Measurements from ENCODE around the gene RHOG. TPM values are rescaled to one million over a fixed set of nuclear protein-coding genes. Genes with fewer than 3 reads are reported as not detected.

Gene RHOG
- total RNA-seq: 24.7 and 34.7 TPM in 2 replicates

GRCh38 chr11:3840870-3841425, at the start of gene RHOG:
TSS of gene RHOG (minus strand) at chr11:3840959. CDS start at chr11:3828138, 12,821 bp downstream.

DNA sequence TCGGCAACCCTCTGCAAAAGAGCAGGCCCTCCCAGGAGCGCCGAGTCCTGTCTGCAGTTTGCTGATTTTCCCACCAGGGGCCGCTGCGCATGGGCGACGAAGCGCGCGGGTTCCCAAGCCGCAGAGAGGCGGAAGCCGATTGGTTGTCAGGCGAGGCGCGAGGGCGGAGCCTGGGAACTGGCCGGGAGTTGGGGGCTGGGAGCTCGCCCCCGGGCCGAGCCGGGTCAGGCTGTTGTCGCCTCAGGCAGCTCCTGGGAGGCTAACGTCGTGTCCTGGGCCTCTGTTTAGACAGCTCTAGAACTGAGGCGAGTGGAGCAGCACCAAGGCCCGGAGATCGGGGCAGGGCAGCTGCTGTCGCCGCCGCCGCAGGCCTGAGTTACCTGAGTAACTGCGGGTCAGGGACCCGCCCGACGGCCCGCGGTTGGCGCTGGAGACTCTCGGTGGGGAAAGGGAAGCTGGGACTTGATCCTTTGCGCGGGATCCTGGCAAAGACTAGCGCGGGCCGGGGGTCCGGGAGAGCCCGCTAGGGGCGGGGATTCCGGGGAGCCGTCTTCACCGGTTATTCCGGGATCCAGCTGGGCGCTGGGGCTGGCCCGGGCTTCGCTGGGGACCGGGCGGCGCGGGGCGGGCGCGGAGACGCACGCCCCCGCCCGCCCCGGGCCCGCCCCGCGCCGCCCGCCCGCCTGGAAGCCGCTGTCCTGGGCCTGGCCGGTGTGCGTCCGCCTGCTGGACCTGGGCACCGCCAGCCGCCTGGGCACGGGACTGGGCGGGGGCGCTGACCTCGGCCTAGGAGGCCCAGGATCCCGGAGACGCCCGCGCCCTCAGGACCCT, 14.4 kb upstream of the RHOG start, which contains the start of gene STIM1:
STIM1 (plus strand) TSS at position 688 of the 831 bp plus-strand sequence. CDS start 607 bp downstream, outside the sequence.

DNA sequence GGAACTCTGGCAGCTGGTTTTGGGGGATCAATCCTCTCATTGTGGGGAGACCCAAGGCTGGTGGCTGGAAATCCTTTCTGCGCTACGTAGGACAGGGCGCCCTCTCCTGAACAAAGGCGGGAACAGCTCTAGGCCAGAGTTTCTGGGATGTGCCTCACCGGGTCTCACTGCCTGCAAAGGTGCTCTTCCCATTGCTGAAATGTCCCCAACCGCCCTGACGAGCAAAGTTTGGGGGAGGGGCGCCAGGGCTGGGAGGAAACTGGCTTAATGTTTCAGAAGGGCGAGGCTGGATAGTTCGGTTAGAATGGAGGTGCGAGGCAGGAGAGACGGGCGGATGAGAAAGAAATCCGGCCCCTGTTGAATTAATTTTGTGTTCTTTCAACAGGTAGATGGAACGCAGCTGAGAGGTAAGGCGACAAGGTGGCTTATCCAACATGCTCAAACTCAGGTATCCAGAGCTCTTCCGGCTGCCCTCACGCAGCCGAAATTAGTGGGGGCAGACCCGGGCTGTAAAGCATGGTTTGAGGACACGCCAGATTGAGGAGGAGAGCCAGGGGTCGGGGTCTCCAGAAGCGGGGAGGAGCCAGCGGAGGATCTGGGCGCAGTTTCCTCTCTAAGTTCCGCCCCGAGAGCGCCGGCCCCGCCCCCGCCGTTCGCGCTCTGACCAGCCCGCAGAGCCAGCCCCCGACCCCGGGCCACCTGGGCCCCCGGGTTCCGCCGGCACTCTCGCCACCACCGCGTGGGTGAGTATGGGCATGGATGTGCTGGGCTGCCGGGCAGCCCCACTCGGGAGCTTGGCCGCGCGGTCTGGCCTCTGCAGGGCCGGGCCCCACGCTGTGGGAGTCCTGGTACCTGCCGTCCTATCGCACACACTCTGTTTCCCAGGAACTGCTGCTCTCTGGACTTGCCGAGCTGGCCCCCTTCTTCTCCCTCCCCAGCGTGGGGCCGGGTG, 32.6 kb downstream of the RHOG start, which contains the start of gene PGAP2:
PGAP2 (plus strand) TSS at position 652 of the 952 bp plus-strand sequence. CDS start 2,700 bp downstream, outside the sequence.

GRCh38 chr11:3797329-3798090, 43.2 kb downstream of the RHOG start, which contains the start of gene NUP98:
TSS of gene NUP98 (minus strand) at chr11:3797554. CDS start at chr11:3782117, 15,437 bp downstream.

Small RNAs within 50 kb of the gene (small RNA-seq; reads per million reads assigned to genes)
- gene RNU7-50P: not detected

Other genes with a start within 250 kb of the RHOG start
- 3.1 TPM in 1 of 2 replicates, not detected in the other for gene ART5, start 199.0 kb downstream of the RHOG start, total RNA-seq
- gene ART1, start 195.8 kb downstream of the RHOG start, total RNA-seq: not detected in 2 replicates
- gene CHRNA10, start 169.6 kb downstream of the RHOG start, total RNA-seq: 0.65 and 1.2 TPM in 2 replicates
- gene NUP98, start 43.4 kb downstream of the RHOG start, total RNA-seq: 81.3 and 117 TPM in 2 replicates
- 27.1 and 27.5 TPM in 2 replicates for gene PGAP2, start 32.4 kb downstream of the RHOG start, total RNA-seq
- gene STIM1, start 14.7 kb upstream of the RHOG start, total RNA-seq: 103 and 134 TPM in 2 replicates

Data from placental epithelial cell (primary cell).